Medulla oblongata (tissue), 1 donor: ENCODE results near the gene GMCL1.
"Not testable (repeated sequence)": the region's sequence is repeated elsewhere in the genome, so short reads cannot be mapped to it uniquely, and the experiment has no call there.

Source experiments
- DNase-seq: peaks from one replicate; pipeline ENCODE4 v3.0.0-alpha.2; 2015; ENCODE audit errors: extremely low spot score

The GMCL1 gene

DNA sequence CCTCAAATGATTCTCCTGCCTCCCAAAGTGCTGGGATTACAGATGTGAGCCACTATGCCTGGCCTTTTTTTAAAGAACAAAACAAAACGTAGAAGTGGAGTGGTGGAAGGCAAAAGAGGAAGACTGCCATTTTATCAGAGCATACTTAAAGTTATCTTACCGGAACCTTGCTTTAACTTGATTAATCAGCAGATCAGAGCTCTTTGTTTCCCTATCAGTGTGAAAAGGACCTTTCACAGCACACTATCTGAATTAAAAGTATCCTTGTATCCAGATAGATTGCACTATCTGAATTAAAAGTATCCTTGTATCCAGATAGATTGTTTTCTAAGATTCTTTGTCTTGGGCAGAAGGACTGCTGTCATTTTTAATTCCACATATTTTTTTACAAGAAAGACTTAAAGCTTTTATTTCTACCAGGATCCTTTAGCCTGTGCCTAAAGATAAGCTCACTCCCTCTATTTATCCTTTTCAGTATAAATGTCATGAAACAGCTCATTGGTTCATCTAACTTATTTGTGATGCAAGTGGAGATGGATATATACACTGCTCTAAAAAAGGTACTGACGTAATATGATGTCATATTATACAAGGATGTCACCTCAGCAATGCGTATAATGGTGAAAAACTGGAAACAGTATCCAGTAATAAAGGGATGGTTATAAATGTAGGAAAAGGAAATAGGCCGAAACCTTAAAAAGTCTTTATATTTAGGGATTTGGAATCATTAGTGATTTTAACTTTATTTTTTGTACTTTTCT is 17.8 kb downstream of the GMCL1 start:
- DNase-seq = no peak

DNA sequence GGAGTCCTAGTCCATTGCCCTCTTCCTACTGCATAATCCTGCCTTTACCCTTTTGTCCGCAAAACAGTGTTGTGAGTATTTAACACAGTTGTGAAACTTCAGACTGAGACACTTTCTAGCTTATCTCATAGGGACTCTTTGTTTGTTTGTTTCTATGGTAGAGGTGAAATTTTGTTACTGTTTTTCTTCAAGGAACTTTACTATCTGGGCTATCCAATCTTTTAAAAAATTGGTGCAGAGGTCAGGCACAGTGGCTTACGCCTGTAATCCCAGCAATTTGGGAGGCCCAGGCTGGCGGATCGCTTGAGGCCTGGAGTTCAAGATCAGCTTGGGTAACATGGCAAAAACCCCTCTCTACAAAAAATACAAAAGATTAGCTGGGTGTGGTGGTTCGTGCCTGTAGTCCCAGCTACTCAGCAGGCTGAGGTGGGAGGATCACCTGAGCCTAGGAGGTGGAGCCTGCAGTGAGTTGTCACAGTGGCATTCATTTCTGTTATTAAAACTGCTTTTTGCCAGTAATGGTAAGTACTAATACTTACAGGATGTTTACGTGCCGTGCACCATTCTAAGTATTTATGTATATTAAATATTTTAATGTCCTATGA is 18.8 kb downstream of the GMCL1 start:
- no peak for DNase-seq

DNA sequence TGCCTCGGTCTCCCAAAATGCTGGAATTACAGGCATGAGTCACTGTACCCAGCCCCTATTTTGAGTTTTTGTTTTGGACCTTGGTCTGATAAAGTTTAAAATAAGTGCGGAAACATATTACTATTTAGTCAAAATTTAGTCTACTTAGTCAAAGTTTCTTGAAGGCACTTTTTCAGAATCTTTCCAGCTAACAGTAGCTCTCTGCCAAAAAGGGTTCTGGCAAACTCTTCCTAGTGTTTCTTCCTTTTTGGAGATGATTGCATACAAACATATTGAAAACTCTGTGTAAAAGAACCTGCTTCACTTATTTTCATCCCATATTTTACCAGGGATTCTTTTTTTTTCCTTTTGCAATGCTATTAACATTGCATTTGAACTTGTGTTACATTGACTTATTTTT is 28.8 kb downstream of the GMCL1 start:
- DNase-seq = no peak

DNA sequence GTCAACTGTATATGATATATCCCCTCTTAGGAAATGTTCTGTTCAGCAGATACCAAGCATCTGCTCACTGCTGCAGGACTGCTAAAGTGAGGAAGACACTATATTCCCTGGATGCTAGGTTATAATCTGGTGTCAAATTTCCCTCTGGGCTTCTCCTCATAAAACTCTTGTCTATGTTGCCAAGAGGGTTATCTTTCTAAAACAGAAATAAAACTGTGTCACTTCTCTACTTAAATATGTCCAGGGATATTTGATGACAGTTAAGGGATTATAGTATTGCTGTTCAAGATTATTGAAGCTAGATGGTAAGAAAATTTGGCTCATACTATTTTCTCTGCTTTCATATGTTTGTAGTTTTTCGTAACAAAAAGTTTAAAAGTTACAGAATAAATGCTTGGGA is 33.8 kb downstream of the GMCL1 start:
- DNase-seq = no peak

GRCh38 chr2:69888451-69888850 is 59.0 kb downstream of the GMCL1 start:
- no peak for DNase-seq

DNA sequence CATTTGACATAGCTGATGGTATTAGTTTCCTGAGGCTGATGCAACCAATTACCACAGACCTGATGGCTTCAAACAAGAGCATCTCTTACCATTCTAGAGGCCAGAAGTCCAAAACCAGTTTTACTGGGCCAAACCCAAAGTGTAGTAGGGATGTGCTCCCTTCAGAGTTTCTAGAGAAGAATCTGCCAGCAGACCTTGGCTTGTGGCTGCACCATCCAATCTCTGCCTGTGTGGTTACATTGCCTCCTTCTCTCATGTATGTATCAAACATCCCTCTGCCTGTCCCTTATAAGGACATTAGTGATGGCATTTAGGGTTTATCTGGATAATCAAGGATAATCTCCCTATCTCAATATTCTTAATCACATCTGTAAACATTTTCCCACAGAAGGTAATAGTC is 59.8 kb downstream of the GMCL1 start:
- no peak for DNase-seq

- no peak for DNase-seq
Measured at GRCh38 chr2:69890881-69891280, 61.4 kb downstream of the GMCL1 start.

GRCh38 chr2:69892838-69893424 is 63.5 kb downstream of the GMCL1 start:
- DNase-seq = not testable (repeated sequence)

DNA sequence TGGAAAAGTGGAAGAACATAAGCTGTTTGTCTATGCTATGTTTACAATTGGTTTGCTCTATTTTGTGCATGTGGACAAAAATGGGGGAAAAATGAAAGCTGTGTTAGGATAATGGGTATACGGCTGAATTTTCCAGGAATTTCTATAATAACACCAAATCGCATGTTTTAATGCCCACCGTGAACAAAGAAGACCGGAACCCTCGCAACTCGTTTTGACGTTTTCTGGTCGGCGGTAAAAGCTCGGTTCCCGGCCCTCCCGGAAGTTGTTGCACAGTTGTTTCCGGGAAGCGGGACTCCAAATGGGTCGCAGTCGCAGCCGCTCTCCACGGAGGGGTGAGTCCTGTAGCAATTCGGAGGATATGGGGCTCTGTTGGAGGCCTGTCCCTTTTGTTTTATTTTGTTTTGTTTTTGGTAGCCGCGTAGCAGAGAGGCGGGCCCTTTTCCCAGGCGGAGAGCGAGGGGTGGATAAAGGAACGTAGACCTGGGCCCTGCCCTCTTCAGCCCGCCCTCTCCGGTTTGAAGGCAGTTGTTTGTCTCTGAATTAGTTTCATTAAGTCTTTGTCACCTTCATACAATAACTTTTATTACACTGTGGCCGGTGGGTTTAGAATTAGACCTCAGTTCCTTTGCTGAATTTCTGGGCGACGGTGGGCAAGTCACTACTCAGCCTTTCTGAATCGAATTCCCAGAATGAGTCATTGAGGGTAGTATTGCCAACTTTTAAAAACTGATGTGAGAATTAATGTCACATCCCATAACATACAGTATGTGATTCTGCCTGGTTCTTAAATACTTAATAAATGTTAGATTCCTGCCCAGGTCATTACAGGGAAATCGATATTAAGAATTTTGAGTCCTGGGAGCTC is 64.5 kb downstream of the GMCL1 start, which contains the start of gene SNRNP27:
SNRNP27 (plus strand) TSS at position 273 of the 868 bp plus-strand sequence; CDS start at position 302, 29 bp downstream.
- peak; percentile 89 for DNase-seq

GRCh38 chr2:69894737-69895136 is 65.3 kb downstream of the GMCL1 start:
- not testable (repeated sequence) for DNase-seq

GRCh38 chr2:69902213-69902922 is 72.9 kb downstream of the GMCL1 start:
- no peak for DNase-seq

- no peak for DNase-seq
Measured at GRCh38 chr2:69907216-69907615, 77.8 kb downstream of the GMCL1 start.

- peak; percentile 85 for DNase-seq
Measured at GRCh38 chr2:69911985-69912563, 82.6 kb downstream of the GMCL1 start.

DNA sequence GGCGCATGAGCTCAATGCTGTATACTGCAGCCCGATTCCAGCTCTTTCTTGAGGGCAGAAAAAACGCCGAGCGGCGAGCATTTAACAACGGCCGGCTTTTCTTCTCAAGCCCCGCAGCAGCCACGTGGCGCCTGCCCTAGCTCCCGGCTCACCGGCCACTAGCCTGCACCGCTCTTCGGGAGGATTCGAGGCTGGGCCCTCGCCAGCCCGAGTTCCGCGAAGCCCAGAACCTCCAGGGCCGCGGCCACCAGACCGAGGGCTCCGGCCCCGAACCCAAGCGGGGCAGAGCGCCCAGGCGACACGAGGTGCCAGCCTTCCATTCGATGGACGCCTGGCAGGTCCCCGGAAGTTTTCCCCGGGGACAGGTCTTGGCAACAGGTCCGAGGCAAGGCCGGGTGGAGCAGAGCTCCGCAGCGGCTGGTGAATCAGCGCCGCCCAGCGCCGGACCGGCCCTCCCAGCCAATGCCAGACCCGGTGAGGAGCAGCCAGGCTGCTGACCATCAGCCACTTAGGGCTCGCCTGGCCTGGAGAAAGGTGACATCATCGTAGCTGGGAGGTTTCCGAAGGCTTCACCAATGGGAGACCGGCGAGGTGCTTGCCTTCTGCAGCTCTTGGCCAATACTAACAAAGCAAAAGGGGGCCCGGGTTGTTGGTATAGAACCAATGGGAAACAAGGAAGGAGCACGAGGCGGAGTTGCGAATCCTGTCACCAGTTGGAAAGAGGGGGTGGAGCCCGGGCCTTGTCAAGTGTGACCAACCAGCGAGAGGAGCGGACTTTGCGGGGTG is 84.9 kb downstream of the GMCL1 start:
- DNase-seq = peak; percentile 100

DNA sequence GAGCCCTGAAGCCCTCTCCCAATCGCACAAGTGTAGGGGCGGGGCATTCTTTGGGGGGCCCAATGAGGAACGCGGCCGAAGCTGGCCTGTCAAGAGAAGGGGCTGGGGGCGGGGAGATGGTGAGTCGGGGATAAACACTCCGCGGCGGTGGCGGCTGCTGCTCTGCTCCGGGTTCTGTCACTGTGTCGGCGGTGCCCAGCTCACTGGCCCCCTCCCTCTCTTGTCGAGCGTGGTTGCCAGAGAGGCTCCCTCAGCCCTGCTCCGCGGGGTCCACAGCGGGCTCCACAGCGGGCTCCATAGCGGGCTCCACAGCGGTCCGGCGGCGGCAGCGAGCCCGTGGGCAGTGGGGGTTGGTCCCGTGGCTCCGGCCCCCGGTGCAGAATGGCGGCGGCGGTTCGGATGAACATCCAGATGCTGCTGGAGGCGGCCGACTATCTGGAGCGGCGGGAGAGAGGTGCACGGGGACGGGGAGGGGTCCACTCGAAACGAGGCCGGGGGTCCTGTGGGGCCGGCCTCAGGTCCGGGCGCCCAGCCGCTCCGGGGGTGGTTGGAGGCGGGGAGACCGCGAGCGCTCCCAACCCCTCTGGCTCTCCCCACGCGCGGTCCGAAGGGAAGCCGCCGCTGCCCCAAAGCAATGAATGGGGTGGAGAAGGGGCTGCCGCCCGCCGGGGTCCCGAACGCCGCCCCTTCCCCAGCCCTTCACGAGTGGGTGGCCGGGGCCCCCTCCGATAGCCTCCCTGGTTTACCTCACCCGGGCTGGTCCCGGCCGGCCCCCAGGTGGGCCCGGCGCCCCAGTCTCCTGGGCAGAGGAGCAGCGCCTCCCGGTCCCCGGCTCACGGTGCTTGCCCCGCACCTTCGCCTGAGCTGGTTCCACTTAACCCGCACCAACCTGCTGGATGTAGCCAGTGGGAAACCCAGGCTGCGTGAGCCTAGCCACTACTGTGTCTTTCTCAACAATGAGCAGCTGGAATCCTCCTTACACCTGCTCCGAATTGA is 85.8 kb downstream of the GMCL1 start, which contains the start of gene MXD1:
MXD1 (plus strand) TSS at position 160 of the 996 bp plus-strand sequence; CDS start at position 382, 222 bp downstream.
- peak; percentile 42 for DNase-seq

GRCh38 chr2:69916106-69916505 is 86.6 kb downstream of the GMCL1 start:
- DNase-seq = no peak

- peak; percentile 36 for DNase-seq
Measured at GRCh38 chr2:69917852-69918251, 88.4 kb downstream of the GMCL1 start.

DNA sequence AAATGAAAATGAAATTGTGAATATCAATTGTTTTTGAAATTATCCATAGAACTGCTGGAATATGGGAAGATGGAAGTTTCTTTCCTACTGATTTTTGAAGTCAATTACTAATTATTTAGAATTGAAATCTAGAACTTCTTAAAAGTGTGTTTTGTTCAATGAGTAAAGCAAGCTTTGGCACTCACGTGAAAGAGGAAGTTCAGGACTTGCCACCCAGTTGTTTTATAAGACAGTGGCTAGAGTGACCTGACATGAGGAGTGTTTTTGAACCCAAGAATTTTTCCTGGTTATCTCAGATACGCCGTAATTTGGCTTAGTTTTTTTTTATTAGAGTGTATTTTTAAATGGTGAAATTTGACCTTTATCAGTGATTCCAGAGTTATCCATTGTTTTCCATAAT is 88.9 kb downstream of the GMCL1 start:
- DNase-seq = no peak

GRCh38 chr2:69923116-69923515 is 93.7 kb downstream of the GMCL1 start:
- no peak for DNase-seq
